ENCODE results near the gene KRT2.

DNA sequence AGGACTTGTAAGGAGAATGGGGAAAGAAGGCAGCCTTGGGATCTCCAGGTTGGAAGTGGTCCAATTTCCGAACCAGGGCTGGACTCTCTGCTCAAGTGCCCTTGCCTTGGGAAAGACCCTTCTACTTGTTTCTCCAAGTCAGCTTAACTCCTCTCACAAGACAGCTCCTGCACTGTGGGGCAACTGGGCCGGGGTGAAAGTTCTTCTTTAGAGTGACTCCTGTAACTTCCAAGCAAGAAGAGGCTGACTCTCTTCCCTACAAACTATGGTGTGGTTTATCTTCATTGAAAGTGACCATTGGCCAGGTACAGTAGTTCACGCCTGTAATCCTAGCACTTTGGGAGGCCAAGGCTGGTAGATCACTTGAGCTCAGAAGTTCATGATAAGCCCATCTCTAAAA, 14.5 kb upstream of the KRT2 start:
- TF ChIP-seq, protein P1, sequence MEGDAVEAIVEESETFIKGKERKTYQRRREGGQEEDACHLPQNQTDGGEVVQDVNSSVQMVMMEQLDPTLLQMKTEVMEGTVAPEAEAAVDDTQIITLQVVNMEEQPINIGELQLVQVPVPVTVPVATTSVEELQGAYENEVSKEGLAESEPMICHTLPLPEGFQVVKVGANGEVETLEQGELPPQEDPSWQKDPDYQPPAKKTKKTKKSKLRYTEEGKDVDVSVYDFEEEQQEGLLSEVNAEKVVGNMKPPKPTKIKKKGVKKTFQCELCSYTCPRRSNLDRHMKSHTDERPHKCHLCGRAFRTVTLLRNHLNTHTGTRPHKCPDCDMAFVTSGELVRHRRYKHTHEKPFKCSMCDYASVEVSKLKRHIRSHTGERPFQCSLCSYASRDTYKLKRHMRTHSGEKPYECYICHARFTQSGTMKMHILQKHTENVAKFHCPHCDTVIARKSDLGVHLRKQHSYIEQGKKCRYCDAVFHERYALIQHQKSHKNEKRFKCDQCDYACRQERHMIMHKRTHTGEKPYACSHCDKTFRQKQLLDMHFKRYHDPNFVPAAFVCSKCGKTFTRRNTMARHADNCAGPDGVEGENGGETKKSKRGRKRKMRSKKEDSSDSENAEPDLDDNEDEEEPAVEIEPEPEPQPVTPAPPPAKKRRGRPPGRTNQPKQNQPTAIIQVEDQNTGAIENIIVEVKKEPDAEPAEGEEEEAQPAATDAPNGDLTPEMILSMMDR (IDR thresholded peaks at IDR 0.05; ENCODE audit: poor library complexity), result no peak
- TF ChIP-seq EZH2 (IDR thresholded peaks at IDR 0.05; ENCODE audit: borderline replicate concordance) (no peak), EZH2phosphoT487 (IDR thresholded peaks at IDR 0.05; ENCODE audit: low read depth, severe bottlenecking, unreplicated experiment) (no peak)

All from hepatocyte (in vitro differentiated cells).